Natural killer cell (primary cell): ENCODE data around the gene CYP2C19. TPM values are rescaled to one million over a fixed set of nuclear protein-coding genes. Genes with fewer than 3 reads are reported as not detected.

Source experiments
- ATAC-seq, 3 donors: fragments of 150-1000 bp in 2 of 3; fragments of 200-7000 bp in 1 of 3; cut with Tn5 transposase; 1 replicate in 1 of 3; 2 replicates in 2 of 3; pipeline ENCODE4 v1.10.0; 2021; ENCODE audit warnings: mild to moderate bottlenecking in 2 of 3, moderate library complexity in 2 of 3
- DNase-seq, 2 donors: peaks; one replicate each; pipeline versions ENCODE4 v3.0.0 to v3.0.0-alpha.2; 2013 to 2021; ENCODE audit warnings: mixed read lengths in 1 of 2
- H3K27ac ChIP-seq: one replicate; pipeline ENCODE4 v1.5.1; 2013; ENCODE audit warnings: mild to moderate bottlenecking, low read length
- H3K27me3 ChIP-seq: one replicate; pipeline ENCODE4 v1.6.1; 2013; ENCODE audit warnings: low read length; ENCODE audit not compliant: control insufficient read depth, insufficient read depth
- H3K36me3 ChIP-seq: one replicate; pipeline ENCODE4 v1.6.1; 2013; ENCODE audit warnings: low read length; ENCODE audit not compliant: control insufficient read depth, insufficient read depth
- H3K4me1 ChIP-seq: one replicate; pipeline ENCODE4 v1.6.1; 2013; ENCODE audit warnings: low read length; ENCODE audit not compliant: control insufficient read depth, insufficient read depth
- H3K4me3 ChIP-seq: one replicate; pipeline ENCODE4 v1.5.1; 2013; ENCODE audit warnings: low read length
- H3K9me3 ChIP-seq: one replicate; pipeline ENCODE4 v1.6.1; 2013; ENCODE audit warnings: low read length; ENCODE audit not compliant: control insufficient read depth, insufficient read depth
- H3K27ac Mint-ChIP-seq, 2 donors: one replicate each; pipeline ENCODE4 v1.8.0; 2022; ENCODE audit warnings: mild to moderate bottlenecking in 2 of 2, mixed read lengths in 2 of 2, moderate library complexity in 1 of 2
- H3K27me3 Mint-ChIP-seq, 2 donors: one replicate each; pipeline ENCODE4 v1.8.0; 2022; ENCODE audit warnings: low read depth in 2 of 2, mixed read lengths in 2 of 2
- H3K36me3 Mint-ChIP-seq: one replicate; pipeline ENCODE4 v1.8.0; 2022; ENCODE audit warnings: mixed read lengths
- H3K4me1 Mint-ChIP-seq, 2 donors: one replicate each; pipeline ENCODE4 v1.8.0; 2022; ENCODE audit warnings: mixed read lengths in 2 of 2
- H3K4me3 Mint-ChIP-seq: one replicate; pipeline ENCODE4 v1.8.0; 2022; ENCODE audit warnings: mild to moderate bottlenecking, moderate library complexity, mixed read lengths
- H3K9me3 Mint-ChIP-seq, 2 donors: one replicate each; pipeline ENCODE4 v1.8.0; 2022; ENCODE audit warnings: mixed read lengths in 2 of 2
- CTCF ChIP-seq: fragments of 200-600 bp; IDR thresholded peaks from one replicate; pipeline ENCODE4 v1.8.0; 2022; ENCODE audit warnings: antibody characterized with exemption
- WGBS: methylation state at CpG from one replicate; pipeline ENCODE4 v1.1.7; 2013; ENCODE audit warnings: missing lambda C conversion rate; ENCODE audit not compliant: insufficient coverage; 5-methylcytosine and 5-hydroxymethylcytosine counted together
- intact Hi-C: fragments of 100-400 bp; cut with micrococcal nuclease; formaldehyde crosslinking; loops from one replicate; pipeline ENCODE4 v1.14.2; 2022
- total RNA-seq, 4 donors: library from RNA; stranded (reverse); fragments of 120-200 nt in 1 of 4; gene quantifications; one replicate each; pipeline versions ENCODE4 v1.2.3 to v1.2.4, GENCODE V29; 2013 to 2022

CYP2C19 gene
- total RNA-seq = not detected
- not detected for total RNA-seq (2013)

GRCh38 chr10:94762393-94762792, at the start of gene CYP2C19:
TSS of gene CYP2C19 (plus strand) at chr10:94762681. CDS start at chr10:94762706, 25 bp downstream.
- ATAC-seq (no peak), DNase-seq (no peak)
- no peak for TF ChIP-seq CTCF
- H3K27ac Mint-ChIP-seq = no peak within 1 kb of the TSS
- 83% methylated on average over 2 of the region's 3 CpGs for WGBS
- peaks cover 7 to 8% of the 10 kb centered on the region in 2 donors for H3K9me3 Mint-ChIP-seq
- peaks cover 6% of the 10 kb centered on the region for H3K36me3 Mint-ChIP-seq
- Histone ChIP-seq H3K27me3 (no peaks in the 10 kb centered on the region), H3K9me3 (peaks cover 4% of the 10 kb centered on the region), H3K36me3 (no peaks in the 10 kb centered on the region), H3K4me1 (no peaks in the 10 kb centered on the region), H3K27ac (no peak within 1 kb of the TSS), H3K4me3 (no peak within 1 kb of the TSS)
- no peaks in the 10 kb centered on the region for H3K4me1 Mint-ChIP-seq
- H3K27me3 Mint-ChIP-seq = no peaks in the 10 kb centered on the region
- H3K4me3 Mint-ChIP-seq = no peak within 1 kb of the TSS
- intact Hi-C loops = no loop called here

- H3K36me3 ChIP-seq = no peaks in the 10 kb centered on the region
- Mint-ChIP-seq H3K4me1 (no peaks in the 10 kb centered on the region), H3K36me3 (no peaks in the 10 kb centered on the region), H3K4me3 (no peak overlapping the region), H3K9me3 (peaks cover 2 to 10% of the 10 kb centered on the region in 2 donors), H3K27ac (no peak overlapping the region), H3K27me3 (no peaks in the 10 kb centered on the region)
- TF ChIP-seq CTCF = no peak
- no peak overlapping the region for H3K27ac ChIP-seq
- ATAC-seq = no peak
- H3K4me3 ChIP-seq = no peak overlapping the region
- no peaks in the 10 kb centered on the region for H3K27me3 ChIP-seq
- no peaks in the 10 kb centered on the region for H3K4me1 ChIP-seq
- H3K9me3 ChIP-seq = no peaks in the 10 kb centered on the region
- intact Hi-C loops = no loop called here
- no peak for DNase-seq
Observed at GRCh38 chr10:94725871-94726270, 36.6 kb upstream of the CYP2C19 start.

- Mint-ChIP-seq H3K4me1 (no peaks in the 10 kb centered on the region), H3K27ac (no peak overlapping the region), H3K9me3 (peaks cover 4 to 9% of the 10 kb centered on the region in 2 donors), H3K4me3 (no peak overlapping the region), H3K27me3 (no peaks in the 10 kb centered on the region), H3K36me3 (no peaks in the 10 kb centered on the region)
- Histone ChIP-seq H3K27me3 (no peaks in the 10 kb centered on the region), H3K27ac (no peak overlapping the region), H3K4me1 (no peaks in the 10 kb centered on the region), H3K4me3 (no peak overlapping the region), H3K9me3 (no peaks in the 10 kb centered on the region), H3K36me3 (no peaks in the 10 kb centered on the region)
- no peak for DNase-seq
- 77% methylated on average over 3 of the region's 3 CpGs for WGBS
- no peak for TF ChIP-seq CTCF
- no peak for ATAC-seq
- intact Hi-C loops = no loop called here
Observed at GRCh38 chr10:94735197-94735596, 27.3 kb upstream of the CYP2C19 start.

- ATAC-seq (no peak), DNase-seq (no peak)
- Histone ChIP-seq H3K4me3 (no peak overlapping the region), H3K36me3 (no peaks in the 10 kb centered on the region), H3K27me3 (no peaks in the 10 kb centered on the region), H3K9me3 (no peaks in the 10 kb centered on the region), H3K27ac (no peak overlapping the region), H3K4me1 (no peaks in the 10 kb centered on the region)
- Mint-ChIP-seq H3K4me1 (no peaks in the 10 kb centered on the region), H3K27me3 (no peaks in the 10 kb centered on the region), H3K36me3 (no peaks in the 10 kb centered on the region), H3K4me3 (no peak overlapping the region), H3K9me3 (peaks cover 12 to 20% of the 10 kb centered on the region in 2 donors), H3K27ac (no peak overlapping the region)
- 76% methylated on average over 2 of the region's 2 CpGs for WGBS
- TF ChIP-seq CTCF = no peak
- intact Hi-C loops = no loop called here
Observed at GRCh38 chr10:94738588-94738987, 23.9 kb upstream of the CYP2C19 start.
